HepG2 (cell line): ENCODE measurements around the gene SEMA6D.

Experiments used
- CBX1 ChIP-seq: IDR thresholded peaks from one replicate; pipeline ENCODE4 v1.6.1; 2016; ENCODE audit warnings: antibody characterized with exemption, low read depth
- CHD2 ChIP-seq: IDR thresholded peaks from 2 replicates; pipeline ENCODE4 v1.6.1; 2011; ENCODE audit warnings: low read depth, low read length, improper control_type of control experiment
- EZH2 ChIP-seq: conservative IDR thresholded peaks from 2 replicates; pipeline ENCODE4 v1.6.1; 2012; ENCODE audit warnings: mild to moderate bottlenecking, low read depth, low read length, moderate library complexity
- RCOR2 ChIP-seq: IDR thresholded peaks from 2 replicates; pipeline ENCODE4 v1.6.1; 2016; ENCODE audit warnings: missing biosample characterization, missing genetic modification reagents
- RFX1 ChIP-seq: fragments of 450-650 bp; IDR thresholded peaks from 2 replicates; pipeline ENCODE4 v1.6.1; 2017
- ZKSCAN8 ChIP-seq: IDR thresholded peaks from 2 replicates; pipeline ENCODE4 v1.6.1; 2016; ENCODE audit warnings: borderline replicate concordance, missing genetic modification reagents, missing compliant biosample characterization
- ZMYM2 ChIP-seq: sonication (generic); formaldehyde crosslinking; IDR thresholded peaks from 2 replicates; pipeline ENCODE4 v1.8.0; 2022; ENCODE audit warnings: mild to moderate bottlenecking, missing genetic modification reagents

- TF ChIP-seq ZMYM2 (CRISPR knock-in tag) (no peak), RFX1 (no peak), EZH2 (no peak), CBX1 (no peak), RCOR2 (CRISPR knock-in tag) (no peak), CHD2 (no peak), ZKSCAN8 (CRISPR knock-in tag) (no peak)
These were observed 61.0 kb downstream of the SEMA6D start for GRCh38 chr15:47778263-47778770.
